ENCODE data around the gene NAV2.

DNA sequence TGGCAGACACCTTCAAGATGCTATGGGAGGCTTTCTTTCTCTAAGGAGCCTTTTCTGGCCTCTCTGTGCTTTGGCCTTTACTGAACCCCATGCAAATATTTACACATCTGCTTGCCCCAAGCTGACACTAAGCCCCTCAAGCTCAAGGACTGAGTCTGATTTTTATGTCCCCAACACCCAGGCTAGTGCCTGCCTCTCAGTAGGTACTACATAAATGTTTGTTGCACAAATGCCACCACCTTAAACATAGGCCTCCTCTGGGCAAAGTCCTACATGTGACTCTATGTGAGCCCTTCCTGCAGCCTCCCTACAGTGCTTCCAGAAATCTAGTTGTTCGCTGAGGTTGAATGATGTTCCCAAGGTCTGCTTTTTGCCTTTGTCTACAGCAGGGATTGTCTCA, 260.0 kb downstream of the NAV2 start:
- TF ChIP-seq, protein P1, sequence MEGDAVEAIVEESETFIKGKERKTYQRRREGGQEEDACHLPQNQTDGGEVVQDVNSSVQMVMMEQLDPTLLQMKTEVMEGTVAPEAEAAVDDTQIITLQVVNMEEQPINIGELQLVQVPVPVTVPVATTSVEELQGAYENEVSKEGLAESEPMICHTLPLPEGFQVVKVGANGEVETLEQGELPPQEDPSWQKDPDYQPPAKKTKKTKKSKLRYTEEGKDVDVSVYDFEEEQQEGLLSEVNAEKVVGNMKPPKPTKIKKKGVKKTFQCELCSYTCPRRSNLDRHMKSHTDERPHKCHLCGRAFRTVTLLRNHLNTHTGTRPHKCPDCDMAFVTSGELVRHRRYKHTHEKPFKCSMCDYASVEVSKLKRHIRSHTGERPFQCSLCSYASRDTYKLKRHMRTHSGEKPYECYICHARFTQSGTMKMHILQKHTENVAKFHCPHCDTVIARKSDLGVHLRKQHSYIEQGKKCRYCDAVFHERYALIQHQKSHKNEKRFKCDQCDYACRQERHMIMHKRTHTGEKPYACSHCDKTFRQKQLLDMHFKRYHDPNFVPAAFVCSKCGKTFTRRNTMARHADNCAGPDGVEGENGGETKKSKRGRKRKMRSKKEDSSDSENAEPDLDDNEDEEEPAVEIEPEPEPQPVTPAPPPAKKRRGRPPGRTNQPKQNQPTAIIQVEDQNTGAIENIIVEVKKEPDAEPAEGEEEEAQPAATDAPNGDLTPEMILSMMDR (IDR thresholded peaks at IDR 0.05; ENCODE audit: borderline replicate concordance, extremely low read depth, low read length, poor library complexity, severe bottlenecking): no peak
- no peak for TF ChIP-seq EZH2 (IDR thresholded peaks at IDR 0.05; ENCODE audit: borderline replicate concordance, low read depth, low read length, severe bottlenecking)

Data from DND-41 (cell line).